ENCODE measurements around the gene CNTNAP2.

The CNTNAP2 gene

DNA sequence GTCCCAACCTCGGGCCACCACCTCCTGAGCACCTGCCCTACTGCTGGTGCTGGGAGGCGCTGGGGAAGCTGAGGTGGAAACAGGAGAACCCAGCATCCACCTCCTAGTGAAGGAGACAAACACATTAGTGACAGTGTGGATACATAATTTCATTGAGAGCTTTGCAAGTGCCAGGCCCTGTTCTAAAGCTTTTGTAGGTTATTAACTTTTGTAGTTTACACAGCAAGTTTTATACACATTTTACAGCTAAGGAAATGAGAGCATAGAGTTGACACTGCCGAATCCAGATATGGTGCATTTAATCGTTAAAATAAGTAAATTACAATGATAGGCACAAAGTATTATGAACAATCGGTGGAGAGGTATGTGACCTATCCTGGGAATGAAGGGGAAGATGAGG, 2007.9 kb downstream of the CNTNAP2 start:
- no peak for DNase-seq

- DNase-seq: no peak
Measured at GRCh38 chr7:148127374-148127773, 2010.8 kb downstream of the CNTNAP2 start.

DNA sequence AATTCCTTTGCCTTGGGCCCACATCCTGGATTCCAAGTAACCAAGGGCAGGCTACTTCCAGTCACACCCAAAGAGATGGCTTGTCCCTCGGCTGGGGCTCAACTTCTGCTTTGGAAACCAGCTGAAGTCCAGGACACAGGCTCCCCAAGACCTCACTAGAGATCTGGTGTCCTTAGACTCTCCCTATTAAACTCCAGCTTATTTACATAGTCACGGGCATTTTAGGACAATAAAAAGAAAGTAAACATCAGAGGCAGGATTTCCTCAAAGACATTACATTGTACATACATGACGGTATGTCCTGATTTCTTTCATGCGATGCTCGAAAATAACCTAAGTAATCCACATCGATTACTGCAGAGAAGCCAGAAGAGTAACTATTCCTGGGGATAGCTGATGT, 2012.4 kb downstream of the CNTNAP2 start:
- no peak for DNase-seq

DNA sequence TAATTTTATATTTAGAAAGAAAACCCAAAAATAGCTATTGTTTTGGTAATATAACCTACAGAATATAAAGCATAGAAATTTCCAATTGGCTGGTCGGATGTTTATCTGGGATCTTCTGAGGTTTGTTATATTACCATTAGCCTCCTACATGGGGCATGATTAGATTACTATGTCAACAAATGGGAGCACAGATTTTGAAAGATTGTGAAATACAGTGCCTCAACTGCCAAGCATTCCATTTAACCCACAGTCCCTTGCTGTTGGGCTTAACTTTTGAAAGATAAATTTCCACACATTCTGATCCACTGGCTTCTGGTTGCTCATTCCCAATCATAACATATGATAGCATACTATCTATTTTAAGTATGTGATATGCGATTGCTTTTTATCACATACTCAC, 2018.5 kb downstream of the CNTNAP2 start:
- DNase-seq: no peak

DNA sequence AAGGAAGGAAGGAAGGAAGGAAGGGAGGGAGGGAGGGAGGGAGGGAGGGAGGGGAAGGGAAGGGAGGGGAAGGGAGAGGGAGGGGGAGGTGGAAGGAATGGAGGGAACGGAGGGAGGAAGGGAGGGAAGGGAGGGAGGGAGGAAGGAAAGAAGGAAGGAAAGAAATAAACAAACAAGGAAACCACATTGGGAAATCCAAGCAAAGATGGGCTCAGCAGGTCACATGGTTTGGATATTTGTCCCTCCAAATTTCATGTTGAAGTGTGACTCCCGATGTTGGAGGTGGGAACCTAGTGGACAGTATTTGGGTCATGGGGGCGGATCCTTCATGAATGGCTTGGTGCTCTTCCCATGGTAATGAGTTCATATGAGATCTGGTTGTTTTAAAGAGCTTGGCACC, 2019.4 kb downstream of the CNTNAP2 start:
- no peak for DNase-seq

GRCh38 chr7:148142660-148143248, 2026.2 kb downstream of the CNTNAP2 start:
- DNase-seq: peak; percentile 47

DNA sequence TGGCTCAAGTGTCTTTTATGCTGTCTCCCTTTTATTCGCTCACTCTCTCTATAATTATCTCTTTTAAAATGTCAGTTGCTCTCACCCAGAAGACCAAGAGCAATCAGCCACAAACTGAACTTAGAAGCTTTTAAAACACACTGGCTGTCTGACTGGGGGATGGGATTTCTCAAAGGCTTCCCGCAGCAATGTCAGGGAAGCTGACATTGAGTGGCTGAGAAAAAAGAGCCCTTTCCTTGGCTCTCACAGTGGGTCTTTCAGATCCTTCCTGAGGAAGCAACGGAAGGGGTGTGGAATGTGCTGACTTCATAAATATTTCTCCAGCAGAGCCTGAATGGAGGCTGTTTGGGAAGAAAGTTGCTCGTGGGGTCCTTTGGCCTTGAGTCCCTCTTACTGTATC, 2028.2 kb downstream of the CNTNAP2 start:
- DNase-seq: no peak

- no peak for DNase-seq
Measured at GRCh38 chr7:148146346-148146745, 2029.7 kb downstream of the CNTNAP2 start.

DNA sequence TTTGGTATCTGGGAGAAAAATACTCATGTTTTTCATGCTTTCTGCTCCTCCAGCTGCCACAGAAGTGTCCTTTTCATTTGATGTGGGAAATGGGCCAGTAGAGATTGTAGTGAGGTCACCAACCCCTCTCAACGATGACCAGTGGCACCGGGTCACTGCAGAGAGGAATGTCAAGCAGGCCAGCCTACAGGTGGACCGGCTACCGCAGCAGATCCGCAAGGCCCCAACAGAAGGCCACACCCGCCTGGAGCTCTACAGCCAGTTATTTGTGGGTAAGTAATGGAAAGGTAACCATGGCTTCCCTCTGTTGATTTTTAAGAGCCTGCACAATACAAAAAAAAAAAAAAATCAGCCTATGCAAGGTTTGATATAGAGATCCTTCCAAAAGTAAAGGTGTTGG, 2030.8 kb downstream of the CNTNAP2 start:
- DNase-seq: no peak

GRCh38 chr7:148148456-148148855, 2031.9 kb downstream of the CNTNAP2 start:
- DNase-seq: no peak

- no peak for DNase-seq
Measured at GRCh38 chr7:148149730-148150129, 2033.1 kb downstream of the CNTNAP2 start.

DNA sequence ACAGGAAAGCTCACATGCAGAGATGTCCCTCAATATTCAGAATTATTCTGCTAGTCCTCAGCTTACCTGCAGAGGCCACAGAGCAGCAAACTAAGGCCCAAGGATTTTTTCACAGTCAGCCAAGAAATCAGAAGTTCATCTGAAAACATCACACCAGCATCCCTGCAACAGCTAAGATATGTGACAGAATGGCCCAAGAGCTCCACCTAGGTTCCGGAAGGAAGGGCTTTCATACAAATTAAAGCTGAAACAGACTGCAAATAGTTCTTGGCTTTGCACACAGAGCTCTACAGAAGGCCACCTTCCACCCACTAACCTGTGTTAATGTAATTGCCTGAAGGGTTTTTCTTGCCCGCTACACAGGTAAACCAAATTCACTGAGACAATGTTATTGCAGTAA, 2035.2 kb downstream of the CNTNAP2 start:
- no peak for DNase-seq

GRCh38 chr7:148153616-148154284, 2037.1 kb downstream of the CNTNAP2 start:
- DNase-seq: peak; percentile 58

GRCh38 chr7:148155000-148155399, 2038.4 kb downstream of the CNTNAP2 start:
- DNase-seq: no peak

DNA sequence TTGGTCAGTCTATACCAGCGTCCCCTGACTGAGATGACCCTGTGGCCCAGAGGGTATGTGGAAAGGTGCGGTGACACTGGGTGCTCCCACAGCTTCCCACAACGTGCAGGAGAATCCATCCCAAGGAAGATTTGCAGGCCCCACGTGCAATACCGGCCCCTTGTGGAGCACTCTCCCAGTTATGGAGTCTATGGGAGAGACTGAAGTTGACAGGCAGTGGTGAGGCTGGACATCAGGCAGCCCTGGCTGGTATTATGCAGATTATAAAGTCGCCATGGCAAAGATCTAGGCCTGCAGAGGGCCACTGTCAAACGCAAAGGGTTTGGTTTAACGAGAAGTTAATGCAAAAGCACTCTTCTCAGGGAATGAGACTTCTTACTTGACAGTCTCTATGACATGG, 2039.2 kb downstream of the CNTNAP2 start:
- no peak for DNase-seq

- no peak for DNase-seq
Measured at GRCh38 chr7:148156233-148156632, 2039.6 kb downstream of the CNTNAP2 start.

- DNase-seq: no peak
Measured at GRCh38 chr7:148159331-148159730, 2042.7 kb downstream of the CNTNAP2 start.

GRCh38 chr7:148161776-148162175, 2045.2 kb downstream of the CNTNAP2 start:
- DNase-seq: no peak

DNA sequence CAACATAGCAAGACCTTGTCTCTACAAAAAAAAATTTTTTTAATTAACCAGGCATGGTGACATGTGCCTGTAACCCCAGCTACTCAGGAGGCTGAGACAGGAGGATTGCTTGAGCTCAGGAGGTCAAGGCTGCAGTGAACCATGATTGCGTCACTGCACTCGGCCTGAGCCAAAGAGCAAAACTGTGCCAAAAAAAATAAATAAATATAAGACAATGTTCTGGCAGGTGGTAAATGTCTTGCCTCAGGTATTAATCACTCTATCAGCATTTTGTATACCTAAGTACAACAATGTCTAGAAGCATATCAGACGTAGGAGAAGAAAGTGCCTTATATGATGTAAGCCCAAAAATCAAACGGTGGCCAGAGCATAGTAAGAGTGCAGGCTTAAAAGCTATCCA, 2046.2 kb downstream of the CNTNAP2 start:
- no peak for DNase-seq

DNA sequence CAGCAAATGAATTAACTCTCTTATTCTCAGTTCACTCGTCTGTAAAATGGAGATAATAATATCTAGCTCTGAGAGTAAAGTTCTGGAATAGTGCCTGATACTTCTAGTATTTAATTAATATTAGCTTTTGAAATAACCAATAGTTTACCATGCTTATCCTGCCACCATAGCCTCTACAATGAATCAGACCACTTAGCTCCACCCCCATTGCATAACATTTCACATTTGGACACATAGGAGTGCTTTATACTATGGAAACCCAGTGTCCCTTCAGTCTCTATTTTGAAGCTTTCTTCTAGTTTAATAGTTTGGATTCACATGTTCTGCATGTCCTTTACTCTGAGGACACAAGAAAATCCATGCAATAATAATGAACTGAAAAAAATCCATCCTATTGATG, 2046.6 kb downstream of the CNTNAP2 start:
- DNase-seq: no peak

DNA sequence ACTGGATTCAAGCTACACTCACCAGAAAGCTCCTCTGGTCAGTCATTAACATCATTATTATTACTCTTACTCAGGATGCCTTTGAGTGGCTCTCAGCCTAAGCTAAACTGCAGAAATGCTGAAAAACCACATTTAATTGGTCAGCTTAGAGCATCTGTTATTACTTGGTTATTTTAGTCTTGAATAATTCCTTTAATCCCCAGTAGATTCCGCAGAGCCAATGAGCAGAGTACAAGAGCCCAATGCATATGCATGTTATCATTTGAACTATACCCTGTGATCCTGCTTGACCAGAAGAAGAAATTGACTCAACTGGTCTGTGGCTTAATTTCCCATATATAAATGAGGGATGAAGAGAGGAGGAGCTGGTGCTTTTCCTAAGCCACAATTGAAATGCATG, 2056.3 kb downstream of the CNTNAP2 start:
- DNase-seq: no peak

GRCh38 chr7:148173369-148173768, 2056.8 kb downstream of the CNTNAP2 start:
- peak; percentile 1 for DNase-seq

DNA sequence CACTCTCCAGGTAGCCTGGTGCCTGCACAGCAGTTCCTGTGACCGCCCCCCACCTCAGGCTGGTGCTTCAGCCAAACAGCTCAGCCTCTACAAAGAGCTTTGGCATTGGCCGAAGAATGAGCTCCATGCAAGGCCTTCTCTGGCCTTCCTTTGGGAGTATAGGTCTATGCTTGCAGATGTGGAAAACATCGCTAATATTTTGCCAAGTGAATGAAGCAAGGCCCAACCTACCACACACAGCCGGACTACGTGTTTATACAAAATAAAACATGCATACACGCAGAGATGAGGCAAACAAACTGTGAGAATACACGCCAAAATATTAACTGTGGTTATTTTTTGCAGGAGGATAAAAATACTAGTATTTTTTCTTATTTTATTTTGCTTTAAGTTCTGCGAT, 2057.8 kb downstream of the CNTNAP2 start:
- DNase-seq: no peak

DNA sequence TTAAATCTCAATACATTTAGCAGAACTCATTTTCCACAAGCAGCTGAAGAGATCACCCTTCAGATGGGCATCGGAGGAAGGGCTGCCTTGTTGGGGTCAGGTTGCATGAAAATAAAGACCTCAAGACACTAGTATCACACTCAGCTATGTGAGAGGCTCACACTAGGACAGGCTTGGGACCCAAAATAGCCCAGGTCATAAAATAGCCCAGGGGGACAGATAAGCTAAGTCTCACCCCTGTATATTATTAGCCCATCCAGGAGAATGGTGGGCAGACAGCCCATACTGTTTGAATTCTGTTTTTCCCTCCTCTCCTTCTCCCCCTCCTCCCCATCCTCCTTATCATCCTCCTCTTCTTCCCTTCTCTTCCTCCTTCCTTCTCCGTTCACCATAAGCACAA, 2058.9 kb downstream of the CNTNAP2 start:
- no peak for DNase-seq

DNA sequence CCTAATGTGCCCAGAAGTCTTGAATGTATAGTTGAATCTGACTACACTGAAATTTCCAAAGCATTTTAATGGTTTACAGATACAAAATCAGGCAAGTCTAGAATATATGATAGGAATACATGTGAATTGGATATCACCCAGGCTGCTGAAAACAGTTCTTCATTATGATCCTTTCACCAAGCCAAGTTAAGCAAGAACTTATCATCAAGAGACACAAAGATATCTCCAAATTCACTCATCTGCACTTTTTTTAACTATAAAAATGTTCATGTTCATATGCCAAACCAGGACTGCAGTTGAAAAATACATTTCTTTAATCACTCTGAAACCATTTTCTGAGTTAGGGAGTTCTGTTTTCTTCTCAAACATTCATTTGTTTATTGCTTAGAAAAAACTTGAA, 2061.4 kb downstream of the CNTNAP2 start:
- no peak for DNase-seq

Measured in NCI-H1105 (cell line).